DOHH2 (cell line): Measurements from ENCODE around the gene PCED1B.

Source experiments
- EZH2phosphoT487 ChIP-seq: fragments of 200-600 bp; sonication (generic); IDR thresholded peaks from 2 replicates; pipeline ENCODE4 v1.6.1; 2017; ENCODE audit warnings: borderline replicate concordance, mild to moderate bottlenecking, antibody characterized with exemption, low read length, moderate library complexity, mixed read lengths
- TF ChIP-seq, protein P1 (sequence below): fragments of 200-600 bp; sonication (generic); IDR thresholded peaks from one replicate; pipeline ENCODE4 v1.5.1; 2014; ENCODE audit warnings: antibody characterized with exemption, mild to moderate bottlenecking, low read depth, low read length; ENCODE audit not compliant: poor library complexity, severe bottlenecking

DNA sequence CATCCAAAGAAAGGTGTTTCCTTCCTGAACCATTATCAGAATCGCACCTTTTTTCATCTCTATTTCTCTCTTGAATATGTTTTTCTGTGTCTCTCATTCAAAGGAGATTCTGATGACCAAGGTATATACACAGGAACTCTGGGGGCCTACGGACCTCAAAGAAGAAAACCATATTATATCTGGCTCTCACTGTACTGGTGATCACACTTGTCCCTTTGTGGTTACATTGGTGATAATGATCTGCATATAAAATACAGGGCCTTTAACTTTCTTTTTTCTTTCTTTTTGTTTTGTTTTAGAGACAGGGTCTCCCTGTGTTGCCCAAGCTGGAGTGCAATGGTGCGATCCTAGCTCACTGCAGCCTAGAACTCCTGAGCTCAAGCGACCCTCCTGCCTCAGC, 185.5 kb downstream of the PCED1B start:
- TF ChIP-seq EZH2phosphoT487: no peak
- TF ChIP-seq, protein P1, sequence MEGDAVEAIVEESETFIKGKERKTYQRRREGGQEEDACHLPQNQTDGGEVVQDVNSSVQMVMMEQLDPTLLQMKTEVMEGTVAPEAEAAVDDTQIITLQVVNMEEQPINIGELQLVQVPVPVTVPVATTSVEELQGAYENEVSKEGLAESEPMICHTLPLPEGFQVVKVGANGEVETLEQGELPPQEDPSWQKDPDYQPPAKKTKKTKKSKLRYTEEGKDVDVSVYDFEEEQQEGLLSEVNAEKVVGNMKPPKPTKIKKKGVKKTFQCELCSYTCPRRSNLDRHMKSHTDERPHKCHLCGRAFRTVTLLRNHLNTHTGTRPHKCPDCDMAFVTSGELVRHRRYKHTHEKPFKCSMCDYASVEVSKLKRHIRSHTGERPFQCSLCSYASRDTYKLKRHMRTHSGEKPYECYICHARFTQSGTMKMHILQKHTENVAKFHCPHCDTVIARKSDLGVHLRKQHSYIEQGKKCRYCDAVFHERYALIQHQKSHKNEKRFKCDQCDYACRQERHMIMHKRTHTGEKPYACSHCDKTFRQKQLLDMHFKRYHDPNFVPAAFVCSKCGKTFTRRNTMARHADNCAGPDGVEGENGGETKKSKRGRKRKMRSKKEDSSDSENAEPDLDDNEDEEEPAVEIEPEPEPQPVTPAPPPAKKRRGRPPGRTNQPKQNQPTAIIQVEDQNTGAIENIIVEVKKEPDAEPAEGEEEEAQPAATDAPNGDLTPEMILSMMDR: no peak
